GM12891 (cell line): ENCODE results near the gene GALNT10.

Source experiments
- SPI1 ChIP-seq: IDR thresholded peaks from 2 replicates; pipeline ENCODE4 v1.6.1; 2011; ENCODE audit warnings: low read depth, low read length, control low read depth
- TAF1 ChIP-seq: IDR thresholded peaks from 2 replicates; pipeline ENCODE4 v1.6.1; 2011; ENCODE audit warnings: low read depth, low read length, control low read depth

DNA sequence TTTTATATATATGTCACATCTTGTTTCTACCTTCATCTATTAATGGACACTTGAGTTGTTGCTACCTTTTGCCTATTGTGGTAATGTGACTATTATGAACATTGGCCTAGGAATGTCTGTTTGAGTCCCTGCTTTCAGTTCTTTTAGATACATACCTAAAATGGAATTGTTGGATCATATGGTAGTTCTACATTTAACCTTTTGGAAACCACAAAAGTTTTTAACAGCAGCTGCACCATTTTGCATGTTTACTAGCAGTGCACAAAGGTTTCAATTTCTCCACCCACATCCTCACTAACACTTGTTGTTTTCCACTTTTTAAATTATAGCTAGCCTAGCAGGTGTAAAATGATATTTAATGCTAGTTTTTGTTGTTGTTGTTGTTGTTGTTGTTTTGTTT, 88.4 kb downstream of the GALNT10 start:
- TF ChIP-seq SPI1 (no peak), TAF1 (no peak)
